Testis (tissue), 3 donors: ENCODE measurements around the gene TRIM29. TPM values are rescaled to one million over a fixed set of nuclear protein-coding genes. Genes with fewer than 3 reads are reported as not detected.

ENCODE experiments used
- DNase-seq: peaks from one replicate; pipeline ENCODE4 v3.0.0-alpha.2; 2019
- H3K27ac ChIP-seq, 2 donors: fragments of 200-600 bp; sonication (generic); one replicate each; pipeline ENCODE4 v1.5.1; 2019
- H3K27me3 ChIP-seq: fragments of 200-600 bp; sonication (generic); one replicate; pipeline ENCODE4 v1.5.1; 2019
- H3K36me3 ChIP-seq: fragments of 200-600 bp; sonication (generic); one replicate; pipeline ENCODE4 v1.5.1; 2017; ENCODE audit warnings: low read depth; ENCODE audit errors: missing control alignments
- H3K4me1 ChIP-seq: fragments of 200-600 bp; sonication (generic); one replicate; pipeline ENCODE4 v1.5.1; 2019
- H3K4me3 ChIP-seq, 2 donors: fragments of 200-600 bp; sonication (generic); one replicate each; pipeline ENCODE4 v1.5.1; 2017 to 2019
- H3K9me3 ChIP-seq: fragments of 200-600 bp; sonication (generic); one replicate; pipeline ENCODE4 v1.5.1; 2017
- POLR2A ChIP-seq: fragments of 450-650 bp; IDR thresholded peaks from one replicate; pipeline ENCODE4 v1.6.1; 2017; ENCODE audit warnings: antibody characterized with exemption, mild to moderate bottlenecking, moderate library complexity
- WGBS, 2 donors: methylation state at CpG; one replicate each; pipeline ENCODE4 v1.1.5; 2018; 5-methylcytosine and 5-hydroxymethylcytosine counted together
- intact Hi-C: fragments of 100-400 bp; cut with DNase I; formaldehyde crosslinking; loops from one replicate; pipeline ENCODE4 v1.15.1; 2023; ENCODE audit warnings: low total_unique reads
- polyA plus RNA-seq: library from polyadenylated mRNA; stranded (reverse); fragments of 350-450 nt; fragmentation: Illumina TruSeq; extraction: RNeasy Lipid Tissue Mini Kit (QIAGEN cat#74804); gene quantifications from one replicate; pipeline ENCODE4 v1.2.3, GENCODE V29; 2014; ENCODE audit warnings: low read depth, low replicate concordance; ENCODE audit not compliant: insufficient read depth
- total RNA-seq, 2 donors: library from RNA; depleted of rRNA; stranded (reverse); fragments of >200 nt; gene quantifications; one replicate each; pipeline ENCODE4 v1.2.3, GENCODE V29; 2016
- TF ChIP-seq, protein P1 (sequence below), 3 experiments: fragments of 450-650 bp in 2 of 3; fragments of 200-600 bp in 1 of 3; sonication (generic) in 1 of 3; IDR thresholded peaks; one replicate each; pipeline ENCODE4 v1.5.1; 2016 to 2019; ENCODE audit warnings: antibody characterized with exemption in 3 of 3, mild to moderate bottlenecking in 2 of 3, moderate library complexity in 1 of 3

TRIM29 gene
- total and polyA plus RNA-seq, 3 donors from 2014 or later = 11.6 to 18.2 (median 12.3) TPM

DNA sequence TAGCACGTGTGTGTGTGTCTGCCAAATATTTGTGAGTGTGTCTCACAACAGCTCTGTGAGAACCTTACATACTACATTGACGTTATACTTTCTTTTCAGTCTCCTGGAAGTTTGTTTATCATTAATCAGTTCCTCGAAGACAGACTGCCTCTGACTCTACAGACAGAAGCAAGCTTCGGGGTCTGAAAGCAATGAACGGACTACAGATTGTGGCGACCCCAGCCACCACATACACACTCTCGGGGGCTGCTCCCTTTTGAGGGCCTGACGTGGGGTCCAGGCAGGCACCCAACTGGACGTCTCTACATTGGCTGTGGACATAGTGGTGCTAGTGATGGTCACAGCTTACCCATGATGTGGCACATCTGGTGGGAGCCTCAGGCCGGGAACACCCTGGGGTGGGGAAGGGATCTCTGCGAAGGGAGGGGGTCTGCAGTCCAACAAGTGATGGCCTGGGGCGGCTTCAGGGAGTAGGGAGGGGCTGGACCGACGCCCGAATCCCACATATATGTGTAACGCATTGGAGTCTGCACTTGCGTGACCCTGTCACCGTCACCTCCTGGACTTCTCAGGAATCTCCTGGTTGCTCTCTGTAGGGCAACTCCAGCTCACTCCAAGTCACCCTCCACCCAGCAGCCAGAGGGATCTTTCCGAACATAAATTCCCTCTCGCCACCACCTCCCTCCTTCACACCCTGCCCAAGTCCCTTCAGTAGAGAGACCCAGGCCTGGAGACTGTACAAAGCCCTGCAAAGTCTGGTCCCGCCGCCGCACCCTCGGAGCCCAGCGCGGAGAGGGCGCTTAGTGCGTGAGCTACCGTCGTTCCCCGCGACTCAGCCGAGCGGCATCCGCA, 30.4 kb upstream of the TRIM29 start:
- Histone ChIP-seq H3K27ac (no peak overlapping the region), H3K36me3 (no peaks in the 10 kb centered on the region), H3K9me3 (no peaks in the 10 kb centered on the region), H3K27me3 (no peaks in the 10 kb centered on the region), H3K4me1 (peaks cover 4% of the 10 kb centered on the region), H3K4me3 (peak overlapping the region; percentile 39 to 61)
- intact Hi-C loops = no loop called here
- TF ChIP-seq POLR2A = no peak
- TF ChIP-seq, protein P1, sequence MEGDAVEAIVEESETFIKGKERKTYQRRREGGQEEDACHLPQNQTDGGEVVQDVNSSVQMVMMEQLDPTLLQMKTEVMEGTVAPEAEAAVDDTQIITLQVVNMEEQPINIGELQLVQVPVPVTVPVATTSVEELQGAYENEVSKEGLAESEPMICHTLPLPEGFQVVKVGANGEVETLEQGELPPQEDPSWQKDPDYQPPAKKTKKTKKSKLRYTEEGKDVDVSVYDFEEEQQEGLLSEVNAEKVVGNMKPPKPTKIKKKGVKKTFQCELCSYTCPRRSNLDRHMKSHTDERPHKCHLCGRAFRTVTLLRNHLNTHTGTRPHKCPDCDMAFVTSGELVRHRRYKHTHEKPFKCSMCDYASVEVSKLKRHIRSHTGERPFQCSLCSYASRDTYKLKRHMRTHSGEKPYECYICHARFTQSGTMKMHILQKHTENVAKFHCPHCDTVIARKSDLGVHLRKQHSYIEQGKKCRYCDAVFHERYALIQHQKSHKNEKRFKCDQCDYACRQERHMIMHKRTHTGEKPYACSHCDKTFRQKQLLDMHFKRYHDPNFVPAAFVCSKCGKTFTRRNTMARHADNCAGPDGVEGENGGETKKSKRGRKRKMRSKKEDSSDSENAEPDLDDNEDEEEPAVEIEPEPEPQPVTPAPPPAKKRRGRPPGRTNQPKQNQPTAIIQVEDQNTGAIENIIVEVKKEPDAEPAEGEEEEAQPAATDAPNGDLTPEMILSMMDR (IDR thresholded peaks at IDR 0.05) = no peak
- WGBS, 2 donors = 29 to 34% methylated on average over 24 to 35 of the region's 35 CpGs
- no peak for DNase-seq

DNA sequence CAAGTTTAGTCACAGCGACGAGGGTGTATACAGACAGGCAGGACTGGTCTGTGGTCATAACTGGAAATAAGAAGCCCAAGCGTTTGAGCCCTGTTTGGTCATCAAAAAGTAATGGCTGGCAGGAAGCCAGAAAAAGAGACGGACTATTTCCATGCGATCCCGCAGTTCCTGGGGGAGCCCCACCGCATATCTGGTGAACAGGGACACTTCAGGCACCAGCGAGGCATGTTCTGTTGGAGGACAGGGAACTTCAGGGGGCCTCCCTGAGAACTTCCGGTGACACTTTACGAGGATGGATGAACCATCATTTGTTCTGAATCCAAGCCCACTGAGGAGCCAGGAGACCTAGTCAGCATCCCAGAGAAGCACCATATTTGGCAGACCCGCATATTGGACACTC, 29.7 kb upstream of the TRIM29 start:
- no peak for DNase-seq
- 39 to 48% methylated on average over 11 of the region's 11 CpGs for WGBS, 2 donors

DNA sequence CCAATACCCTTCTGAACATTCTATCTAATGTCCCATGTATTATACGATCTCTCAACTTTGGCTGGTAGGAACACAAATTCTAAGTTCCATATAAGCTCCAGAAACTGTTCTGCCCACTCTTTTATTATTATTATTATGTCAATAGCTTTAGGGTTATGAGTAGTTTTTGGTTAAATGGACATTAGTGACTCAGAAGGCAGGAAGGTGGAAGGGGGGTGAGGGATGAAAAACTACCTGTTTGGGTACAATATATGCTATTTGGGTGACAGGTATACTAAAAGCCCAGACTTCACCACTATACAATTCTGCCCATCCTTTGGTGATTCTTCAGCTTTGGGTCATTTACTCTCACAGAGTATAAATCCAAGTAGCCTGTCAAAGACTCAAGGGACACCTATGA, 22.5 kb upstream of the TRIM29 start:
- TF ChIP-seq, protein P1 (IDR thresholded peaks at IDR 0.05) = no peak
- no peak for TF ChIP-seq POLR2A
- Histone ChIP-seq H3K4me1 (no peaks in the 10 kb centered on the region), H3K9me3 (no peaks in the 10 kb centered on the region), H3K36me3 (no peaks in the 10 kb centered on the region), H3K27ac (no peak overlapping the region), H3K4me3 (no peak overlapping the region), H3K27me3 (no peaks in the 10 kb centered on the region)
- 79 to 90% methylated on average over 1 of the region's 1 CpG for WGBS, 2 donors
- intact Hi-C loops = no loop called here
- DNase-seq = no peak

More for the DNA sequence above, 29.7 kb upstream of the TRIM29 start:
- Histone ChIP-seq H3K4me1 (peaks cover 4% of the 10 kb centered on the region), H3K27ac (no peak overlapping the region), H3K36me3 (no peaks in the 10 kb centered on the region), H3K4me3 (no peak overlapping the region), H3K9me3 (no peaks in the 10 kb centered on the region), H3K27me3 (no peaks in the 10 kb centered on the region)
- intact Hi-C loops = no loop called here
- no peak for TF ChIP-seq POLR2A
- TF ChIP-seq, protein P1 (IDR thresholded peaks at IDR 0.05) = no peak

DNA sequence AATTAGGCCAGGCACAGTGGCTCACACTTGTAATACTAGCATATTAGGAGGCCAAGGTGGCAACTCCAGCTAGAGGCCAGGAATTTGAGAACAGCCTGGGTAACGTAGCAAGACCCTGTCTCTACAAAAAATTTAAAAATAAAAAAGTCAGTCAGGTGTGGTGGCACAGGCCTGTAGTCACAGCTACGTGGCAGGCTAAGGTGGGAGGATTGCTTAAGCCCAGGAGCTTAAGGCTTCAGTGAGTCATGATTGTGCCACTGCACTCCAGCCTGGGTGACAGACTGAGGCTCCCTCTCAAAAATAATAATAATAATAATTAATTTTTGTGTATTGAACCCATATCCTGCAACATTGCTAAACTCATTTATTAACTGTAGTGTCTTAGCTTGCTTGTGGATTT, 15.3 kb upstream of the TRIM29 start:
- Histone ChIP-seq H3K27ac (no peak overlapping the region), H3K4me1 (no peaks in the 10 kb centered on the region), H3K4me3 (no peak overlapping the region), H3K9me3 (no peaks in the 10 kb centered on the region), H3K36me3 (no peaks in the 10 kb centered on the region), H3K27me3 (no peaks in the 10 kb centered on the region)
- 84 to 95% methylated on average over 2 of the region's 2 CpGs for WGBS, 2 donors
- no peak for TF ChIP-seq POLR2A
- TF ChIP-seq, protein P1 (IDR thresholded peaks at IDR 0.05) = no peak
- DNase-seq = no peak
- intact Hi-C loops = no loop called here

DNA sequence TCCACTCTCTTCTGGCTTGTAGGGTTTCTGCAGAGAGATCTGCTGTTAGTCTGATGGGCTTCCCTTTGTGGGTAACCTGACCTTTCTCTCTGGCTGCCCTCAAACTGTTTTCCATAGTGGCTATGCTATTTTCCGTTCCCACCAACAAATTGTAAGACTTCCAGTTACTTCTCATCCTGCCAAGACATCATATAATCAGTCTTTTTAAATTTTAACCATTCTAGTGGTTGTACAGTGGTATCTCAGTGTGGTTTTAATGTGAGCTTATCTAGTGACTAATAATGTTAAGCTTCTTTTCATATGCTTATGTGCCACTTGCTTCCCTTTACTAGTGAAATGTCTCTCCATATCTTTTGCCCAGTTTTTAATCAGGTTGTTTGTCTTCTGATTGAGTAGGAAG, 13.6 kb upstream of the TRIM29 start:
- TF ChIP-seq POLR2A = no peak
- TF ChIP-seq, protein P1 (IDR thresholded peaks at IDR 0.05) = no peak
- no peak for DNase-seq
- Histone ChIP-seq H3K27ac (no peak overlapping the region), H3K4me1 (peaks cover 3% of the 10 kb centered on the region), H3K4me3 (no peak overlapping the region), H3K27me3 (no peaks in the 10 kb centered on the region), H3K36me3 (no peaks in the 10 kb centered on the region), H3K9me3 (no peaks in the 10 kb centered on the region)
- intact Hi-C loops = no loop called here
- 64 to 67% methylated on average over 1 of the region's 1 CpG for WGBS, 2 donors
